ENCODE measurements around the gene FBXW11. TPM values are rescaled to one million over a fixed set of nuclear protein-coding genes. Genes with fewer than 3 reads are reported as not detected.

Gene FBXW11
- 45.4 and 54.5 TPM in 2 replicates for total RNA-seq

GRCh38 chr5:172006321-172007174 lies at the start of gene FBXW11:
FBXW11 (minus strand) TSS chr5:172006638; CDS start chr5:172006502, 136 bp downstream.

Other genes with a start within 250 kb of the FBXW11 start
- gene SMIM23, start 220.8 kb downstream of the FBXW11 start, total RNA-seq, result not detected in 2 replicates
- gene STK10, start 181.6 kb upstream of the FBXW11 start, total RNA-seq, result 10.8 and 18.7 TPM in 2 replicates
- gene EFCAB9, start 187.5 kb upstream of the FBXW11 start, total RNA-seq, result not detected in 2 replicates

Measured in epithelial cell of alveolus of lung (primary cell).